ENCODE data around the gene EBF3.

EBF3 gene

GRCh38 chr10:129849452-129849750 lies 114.7 kb downstream of the EBF3 start:
- no peak for DNase-seq

- no peak for DNase-seq
Measured at GRCh38 chr10:129848696-129849451, 115.2 kb downstream of the EBF3 start.

- no peak for DNase-seq
Measured at GRCh38 chr10:129847741-129848483, 116.2 kb downstream of the EBF3 start.

- DNase-seq, result no peak
Measured at GRCh38 chr10:129846991-129847391, 117.1 kb downstream of the EBF3 start.

- DNase-seq, result no peak
Measured at GRCh38 chr10:129845111-129845753, 118.8 kb downstream of the EBF3 start.

- no peak for DNase-seq
Measured at GRCh38 chr10:129844216-129844766, 119.8 kb downstream of the EBF3 start.

GRCh38 chr10:129843702-129844101 lies 120.4 kb downstream of the EBF3 start:
- DNase-seq, result no peak

- DNase-seq, result no peak
Measured at GRCh38 chr10:129843131-129843541, 120.9 kb downstream of the EBF3 start.

GRCh38 chr10:129842031-129842430 lies 122.0 kb downstream of the EBF3 start:
- no peak for DNase-seq

- no peak for DNase-seq
Measured at GRCh38 chr10:129841590-129841989, 122.5 kb downstream of the EBF3 start.

GRCh38 chr10:129841071-129841470 lies 123.0 kb downstream of the EBF3 start:
- DNase-seq, result no peak

GRCh38 chr10:129840196-129840590 lies 123.9 kb downstream of the EBF3 start:
- no peak for DNase-seq

- no peak for DNase-seq
Measured at GRCh38 chr10:129839285-129840195, 124.5 kb downstream of the EBF3 start.

- no peak for DNase-seq
Measured at GRCh38 chr10:129838794-129839193, 125.3 kb downstream of the EBF3 start.

GRCh38 chr10:129837909-129838582 lies 126.0 kb downstream of the EBF3 start:
- DNase-seq, result no peak

- no peak for DNase-seq
Measured at GRCh38 chr10:129836253-129836652, 127.8 kb downstream of the EBF3 start.

GRCh38 chr10:129833994-129834739 lies 129.9 kb downstream of the EBF3 start:
- DNase-seq, result no peak

- no peak for DNase-seq
Measured at GRCh38 chr10:129833468-129833950, 130.6 kb downstream of the EBF3 start.

- DNase-seq, result no peak
Measured at GRCh38 chr10:129832573-129833467, 131.3 kb downstream of the EBF3 start.

GRCh38 chr10:129831150-129831549 lies 132.9 kb downstream of the EBF3 start:
- DNase-seq, result no peak
